ENCODE data around the gene NOL9. TPM values are rescaled to one million over a fixed set of nuclear protein-coding genes. Genes with fewer than 3 reads are reported as not detected.

NOL9 gene
- polyA plus RNA-seq, 1 experiment, result 9.5 TPM

DNA sequence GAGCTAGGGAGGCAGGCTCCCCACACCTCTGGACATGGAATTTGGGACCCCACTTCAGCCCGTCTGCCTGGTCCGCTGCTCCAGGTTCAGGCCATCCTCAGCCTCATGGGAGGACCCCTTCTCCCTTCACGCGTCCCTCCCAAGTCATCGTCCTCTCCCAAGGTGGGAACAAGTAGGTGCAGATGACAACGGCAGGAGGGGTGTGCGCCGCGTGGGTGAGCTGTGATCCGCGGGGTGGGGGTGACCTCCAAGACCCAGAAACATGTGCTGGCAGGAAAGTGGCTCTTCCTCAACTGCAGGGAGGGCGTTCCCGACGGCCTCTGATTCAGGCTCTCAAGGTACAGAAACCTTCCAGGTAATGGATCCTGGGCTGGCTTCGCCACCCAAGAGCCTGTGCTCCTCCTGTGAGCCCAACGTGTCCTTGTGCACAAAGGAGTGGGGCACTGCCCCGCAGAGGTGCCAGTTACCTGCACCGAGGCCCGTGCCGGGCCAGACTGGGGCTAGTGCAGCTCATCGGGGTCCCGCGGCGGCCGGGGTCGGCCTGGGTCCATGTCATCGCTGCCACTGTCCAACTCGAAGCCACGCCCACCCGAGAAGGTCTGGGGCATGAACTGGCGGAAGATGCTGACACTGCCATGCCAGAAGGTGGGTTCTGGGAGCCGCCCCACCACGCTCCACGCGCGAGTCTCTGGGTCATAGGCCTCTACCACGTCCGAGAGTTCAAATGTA is 38.7 kb upstream of the NOL9 start:
- no peaks in the 10 kb centered on the region for H3K27me3 ChIP-seq (ENCODE audit: control insufficient read depth, insufficient read depth, low read length)
- DNase-seq (ENCODE audit: low read depth), result no peak
- CTCF ChIA-PET, result interaction anchor here (1.5 kb wide), 1 partner anchor 39 kb away, joined by 3 read pairs; the partner anchor contains the start of gene NOL9
- TF ChIP-seq, protein P1, sequence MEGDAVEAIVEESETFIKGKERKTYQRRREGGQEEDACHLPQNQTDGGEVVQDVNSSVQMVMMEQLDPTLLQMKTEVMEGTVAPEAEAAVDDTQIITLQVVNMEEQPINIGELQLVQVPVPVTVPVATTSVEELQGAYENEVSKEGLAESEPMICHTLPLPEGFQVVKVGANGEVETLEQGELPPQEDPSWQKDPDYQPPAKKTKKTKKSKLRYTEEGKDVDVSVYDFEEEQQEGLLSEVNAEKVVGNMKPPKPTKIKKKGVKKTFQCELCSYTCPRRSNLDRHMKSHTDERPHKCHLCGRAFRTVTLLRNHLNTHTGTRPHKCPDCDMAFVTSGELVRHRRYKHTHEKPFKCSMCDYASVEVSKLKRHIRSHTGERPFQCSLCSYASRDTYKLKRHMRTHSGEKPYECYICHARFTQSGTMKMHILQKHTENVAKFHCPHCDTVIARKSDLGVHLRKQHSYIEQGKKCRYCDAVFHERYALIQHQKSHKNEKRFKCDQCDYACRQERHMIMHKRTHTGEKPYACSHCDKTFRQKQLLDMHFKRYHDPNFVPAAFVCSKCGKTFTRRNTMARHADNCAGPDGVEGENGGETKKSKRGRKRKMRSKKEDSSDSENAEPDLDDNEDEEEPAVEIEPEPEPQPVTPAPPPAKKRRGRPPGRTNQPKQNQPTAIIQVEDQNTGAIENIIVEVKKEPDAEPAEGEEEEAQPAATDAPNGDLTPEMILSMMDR (IDR thresholded peaks at IDR 0.05; ENCODE audit: insufficient read depth, low read depth, low read length), result no peak
- POLR2A ChIA-PET, result no interaction called here
- H3K36me3 ChIP-seq (ENCODE audit: control insufficient read depth, insufficient read depth, low read length), result peaks cover 59% of the 10 kb centered on the region
- H3K4me3 ChIP-seq (ENCODE audit: low read depth, low read length), result no peak overlapping the region

DNA sequence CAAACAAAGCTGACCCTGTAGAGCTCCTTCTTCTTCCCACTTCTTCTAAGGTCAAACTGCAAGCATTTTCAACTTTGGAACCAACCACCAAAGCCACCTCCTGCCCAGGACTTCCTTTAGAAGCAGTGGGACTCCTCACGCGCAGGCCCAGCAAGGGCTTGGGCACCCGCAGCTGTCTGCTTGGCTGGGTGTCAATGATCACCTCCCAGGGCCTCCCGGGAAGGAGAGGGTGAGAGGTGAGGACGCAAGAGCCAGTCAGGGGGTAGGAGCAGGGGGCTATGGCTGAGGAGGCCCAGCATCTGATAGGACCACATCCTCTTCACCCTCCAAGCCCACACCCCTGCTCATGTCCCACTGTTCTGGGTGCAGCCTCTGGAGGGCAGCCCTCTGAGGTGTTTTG is 38.1 kb upstream of the NOL9 start:
- ChIA-PET CTCF (interaction anchor here (1.5 kb wide), 1 partner anchor 10 kb away, joined by 3 read pairs; the partner anchor contains the start of gene KLHL21), POLR2A (no interaction called here)
- H3K4me3 ChIP-seq (ENCODE audit: low read depth, low read length), result no peak overlapping the region
- TF ChIP-seq, protein P1 (IDR thresholded peaks at IDR 0.05; ENCODE audit: insufficient read depth, low read depth, low read length), result no peak
- H3K36me3 ChIP-seq (ENCODE audit: control insufficient read depth, insufficient read depth, low read length), result peaks cover 55% of the 10 kb centered on the region
- no peaks in the 10 kb centered on the region for H3K27me3 ChIP-seq (ENCODE audit: control insufficient read depth, insufficient read depth, low read length)
- no peak for DNase-seq (ENCODE audit: low read depth)

DNA sequence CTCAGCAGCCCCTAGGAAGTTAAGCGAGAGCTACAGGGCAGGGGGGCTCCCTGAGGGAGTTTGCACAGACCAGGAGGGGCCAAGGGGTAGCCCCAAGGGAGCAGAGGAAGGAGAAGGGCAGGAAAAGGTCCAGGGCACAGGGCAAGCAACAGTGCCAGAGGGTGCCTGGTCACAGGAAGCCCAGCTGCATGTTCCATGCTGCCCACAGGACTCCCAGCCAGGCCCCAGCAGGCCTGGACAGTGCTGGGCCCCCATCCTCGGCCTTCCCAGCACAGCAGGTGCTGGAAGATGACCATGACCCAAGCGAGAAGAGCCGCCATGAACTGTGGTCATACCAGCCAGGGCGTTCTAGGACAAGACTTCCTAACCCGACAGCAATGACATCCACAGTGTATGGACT is 37.3 kb upstream of the NOL9 start:
- Histone ChIP-seq H3K4me3 (ENCODE audit: low read depth, low read length) (no peak overlapping the region), H3K27me3 (ENCODE audit: control insufficient read depth, insufficient read depth, low read length) (no peaks in the 10 kb centered on the region), H3K36me3 (ENCODE audit: control insufficient read depth, insufficient read depth, low read length) (peaks cover 50% of the 10 kb centered on the region)
- POLR2A ChIA-PET, result no interaction called here
- TF ChIP-seq, protein P1 (IDR thresholded peaks at IDR 0.05; ENCODE audit: insufficient read depth, low read depth, low read length), result no peak
- CTCF ChIA-PET, result interaction anchor here (1.5 kb wide), 1 partner anchor 11 kb away, joined by 3 read pairs; the partner anchor contains the start of gene KLHL21
- DNase-seq (ENCODE audit: low read depth), result no peak

DNA sequence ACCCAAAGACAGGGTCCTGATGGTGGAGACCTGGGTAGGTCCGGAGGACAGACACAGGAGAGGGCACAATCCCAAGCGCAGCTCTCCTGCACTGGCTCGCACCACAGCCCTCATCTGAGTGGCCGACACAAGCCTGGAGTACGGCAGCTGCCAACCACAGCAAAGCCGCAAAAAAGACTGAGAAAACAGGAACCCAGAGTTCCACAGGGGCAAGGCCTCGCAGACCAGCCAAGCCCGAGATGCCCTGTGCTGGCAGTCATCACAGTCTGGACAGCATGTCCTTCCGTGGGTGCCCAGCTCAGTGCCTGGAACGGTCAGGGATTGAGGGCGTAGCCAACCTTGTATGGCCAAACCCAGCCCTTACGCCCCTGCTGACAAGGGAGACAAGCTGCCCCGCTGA is 36.9 kb upstream of the NOL9 start:
- no peak for DNase-seq (ENCODE audit: low read depth)
- Histone ChIP-seq H3K36me3 (ENCODE audit: control insufficient read depth, insufficient read depth, low read length) (peaks cover 47% of the 10 kb centered on the region), H3K4me3 (ENCODE audit: low read depth, low read length) (no peak overlapping the region), H3K27me3 (ENCODE audit: control insufficient read depth, insufficient read depth, low read length) (no peaks in the 10 kb centered on the region)
- CTCF ChIA-PET, result interaction anchor here (1.5 kb wide), 1 partner anchor 11 kb away, joined by 3 read pairs; the partner anchor contains the start of gene KLHL21
- POLR2A ChIA-PET, result no interaction called here
- TF ChIP-seq, protein P1 (IDR thresholded peaks at IDR 0.05; ENCODE audit: insufficient read depth, low read depth, low read length), result no peak

DNA sequence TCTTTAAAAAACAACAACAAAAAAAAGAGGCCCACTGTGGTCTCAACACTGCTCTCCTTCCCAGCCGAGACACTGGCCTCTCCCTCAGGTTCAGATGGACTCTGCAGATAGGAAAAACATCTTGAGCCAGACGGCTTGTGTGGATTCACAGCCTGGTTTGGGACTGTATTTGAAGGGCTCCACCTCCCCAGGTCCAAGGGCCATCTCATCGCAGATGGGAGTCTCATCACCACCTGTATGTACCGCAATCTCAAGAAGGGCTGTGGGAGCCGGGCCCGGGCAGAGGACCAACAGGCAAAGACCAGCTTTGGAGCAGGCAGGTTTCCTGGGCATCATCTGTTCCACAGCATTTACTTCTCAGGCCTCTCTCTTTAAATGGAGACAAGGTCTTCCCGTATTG is 35.7 kb upstream of the NOL9 start:
- POLR2A ChIA-PET, result no interaction called here
- CTCF ChIA-PET, result interaction anchor here (1.6 kb wide), 1 partner anchor 10 kb away, joined by 5 read pairs; no protein-coding TSS in a partner anchor

More for the DNA sequence above, 35.7 kb upstream of the NOL9 start:
- DNase-seq (ENCODE audit: low read depth), result no peak
- H3K36me3 ChIP-seq (ENCODE audit: control insufficient read depth, insufficient read depth, low read length), result peaks cover 38% of the 10 kb centered on the region
- no peaks in the 10 kb centered on the region for H3K27me3 ChIP-seq (ENCODE audit: control insufficient read depth, insufficient read depth, low read length)
- TF ChIP-seq, protein P1 (IDR thresholded peaks at IDR 0.05; ENCODE audit: insufficient read depth, low read depth, low read length), result no peak
- no peak overlapping the region for H3K4me3 ChIP-seq (ENCODE audit: low read depth, low read length)
